HepG2 (cell line): Measurements from ENCODE around the gene PLCB4. TPM values are rescaled to one million over a fixed set of nuclear protein-coding genes. Genes with fewer than 3 reads are reported as not detected.

Source experiments
- ATAC-seq: fragments of 200-7000 bp; cut with Tn5 transposase; 3 replicates; pipeline ENCODE4 v1.9.1; 2020; ENCODE audit warnings: mild to moderate bottlenecking, moderate library complexity
- BruUV-seq: library from RNA; stranded (reverse); fragments of 400-500 nt; replicated peaks from 2 replicates; lab custom pipeline; 2021; lab: Mats Ljungman, UMichigan
- CTCF ChIA-PET: fragments of 300-600 bp; formaldehyde crosslinking; extraction: SDS; loops from one replicate; lab custom pipeline; 2021; ENCODE audit warnings: low total read pairs, inconsistent platforms, low intra/inter-chr PET ratio; lab: Yijun Ruan, JAX
- POLR2A ChIA-PET: fragments of 350-600 bp; sonication (Branson Sonifier 250); formaldehyde crosslinking; loops from one replicate; lab custom pipeline; 2020; ENCODE audit warnings: antibody characterized with exemption, inconsistent platforms; lab: Yijun Ruan, JAX
- DNase-seq: peaks from one replicate; pipeline ENCODE4 v3.0.0-alpha.2; 2015; ENCODE audit warnings: low spot score
- FAIRE-seq: peaks from 3 replicates; lab custom pipeline; 2011; peaks lifted over from hg19 to GRCh38; lab: Jason Lieb, UNC
- H2AFZ ChIP-seq: one replicate; pipeline ENCODE4 v1.6.1; 2011; ENCODE audit warnings: low read length, inconsistent platforms
- H3K27ac ChIP-seq: fragments of 300-600 bp; 3 replicates; pipeline ENCODE4 v1.8.0; 2011; ENCODE audit warnings: mixed run types, mild to moderate bottlenecking, mixed read lengths, low read length, inconsistent platforms; ENCODE audit not compliant: insufficient read depth; ENCODE audit errors: extremely low read length
- H3K27me3 ChIP-seq, 2 experiments: fragments of 200-600 bp in 1 of 2; 2 replicates in 1 of 2; 3 replicates in 1 of 2; pipeline versions ENCODE4 v1.6.0 to v1.8.0; 2011; ENCODE audit warnings: low read length in 2 of 2, mild to moderate bottlenecking in 2 of 2, moderate library complexity in 2 of 2, inconsistent platforms in 1 of 2; ENCODE audit not compliant: insufficient read depth in 2 of 2, control insufficient read depth in 1 of 2
- H3K36me3 ChIP-seq, 2 experiments: fragments of 200-600 bp in 1 of 2; replicated peaks in 1 of 2; 2 replicates in 1 of 2; 3 replicates in 1 of 2; pipeline versions ENCODE4 v1.5.1 to v1.8.0; 2011; ENCODE audit warnings: low read length in 2 of 2, inconsistent platforms in 1 of 2; ENCODE audit not compliant: insufficient read depth in 2 of 2, control insufficient read depth in 1 of 2
- H3K4me1 ChIP-seq: 2 replicates; pipeline ENCODE4 v1.5.1; 2012; ENCODE audit warnings: low read length, inconsistent platforms; ENCODE audit not compliant: insufficient read depth
- H3K4me2 ChIP-seq: 2 replicates; pipeline ENCODE4 v1.6.0; 2011; ENCODE audit warnings: low read depth, low read length, inconsistent platforms
- H3K4me3 ChIP-seq, 3 experiments: fragments of 200-600 bp in 1 of 3; sonication (generic), shearing (Covaris generic) in 1 of 3; replicated peaks in 1 of 3; 2 replicates each; pipeline ENCODE4 v1.5.1; 2011 to 2016; ENCODE audit warnings: low read length in 3 of 3, inconsistent platforms in 2 of 3, low read depth in 2 of 3, mild to moderate bottlenecking in 2 of 3, control low read depth in 1 of 3, mixed read lengths in 1 of 3; ENCODE audit not compliant: insufficient read depth in 1 of 3
- H3K79me2 ChIP-seq: one replicate; pipeline ENCODE4 v1.6.1; 2011; ENCODE audit warnings: low read length, inconsistent platforms; ENCODE audit not compliant: insufficient read depth
- H3K9ac ChIP-seq: 2 replicates; pipeline ENCODE4 v1.6.0; 2011; ENCODE audit warnings: mild to moderate bottlenecking, low read depth, low read length, inconsistent platforms; ENCODE audit not compliant: insufficient read depth
- H3K9me3 ChIP-seq: 2 replicates; pipeline ENCODE4 v1.5.1; 2012; ENCODE audit warnings: mild to moderate bottlenecking, low read length
- H4K20me1 ChIP-seq: 2 replicates; pipeline ENCODE4 v1.6.0; 2011; ENCODE audit warnings: inconsistent platforms, mild to moderate bottlenecking, low read length, moderate library complexity; ENCODE audit not compliant: insufficient read depth
- CREB1 ChIP-seq, 2 experiments: fragments of 450-650 bp in 1 of 2; IDR thresholded peaks; 2 replicates each; pipeline ENCODE4 v1.6.1; 2016 to 2017; ENCODE audit warnings: control low read depth in 1 of 2, mild to moderate bottlenecking in 1 of 2, missing compliant biosample characterization in 1 of 2, missing genetic modification characterization in 1 of 2
- IRF9 ChIP-seq: sonication (generic); formaldehyde crosslinking; IDR thresholded peaks from 2 replicates; pipeline ENCODE4 v1.8.0; 2022; ENCODE audit warnings: missing genetic modification reagents, mild to moderate bottlenecking, borderline replicate concordance
- NFE2L2 ChIP-seq: fragments of 150-350 bp; IDR thresholded peaks from 2 replicates; pipeline ENCODE4 v1.6.1; 2014; ENCODE audit warnings: low read length
- NFRKB ChIP-seq: fragments of 450-650 bp; IDR thresholded peaks from 2 replicates; pipeline ENCODE4 v1.6.1; 2017
- PAXIP1 ChIP-seq: sonication (generic); formaldehyde crosslinking; conservative IDR thresholded peaks from 2 replicates; pipeline ENCODE4 v1.4.0; 2020; ENCODE audit warnings: mild to moderate bottlenecking, missing genetic modification reagents, moderate library complexity
- RNF219 ChIP-seq: sonication (generic); formaldehyde crosslinking; IDR thresholded peaks from 2 replicates; pipeline ENCODE4 v1.5.0; 2020; ENCODE audit warnings: mild to moderate bottlenecking, missing genetic modification reagents
- RORA ChIP-seq: sonication (generic); formaldehyde crosslinking; IDR thresholded peaks from 2 replicates; pipeline ENCODE4 v1.5.0; 2020; ENCODE audit warnings: mild to moderate bottlenecking, missing genetic modification reagents, moderate library complexity
- SAFB2 ChIP-seq: sonication (generic); formaldehyde crosslinking; IDR thresholded peaks from 2 replicates; pipeline ENCODE4 v1.5.1; 2020; ENCODE audit warnings: missing genetic modification reagents, low read depth, mild to moderate bottlenecking, borderline replicate concordance
- TCF12 ChIP-seq, 2 experiments: fragments of 450-650 bp in 1 of 2; sonication (generic) in 1 of 2; formaldehyde crosslinking in 1 of 2; IDR thresholded peaks; 2 replicates each; pipeline versions ENCODE4 v1.6.1 to v1.8.0; 2017 to 2022; ENCODE audit warnings: antibody characterized with exemption in 1 of 2, mild to moderate bottlenecking in 1 of 2, missing genetic modification reagents in 1 of 2, moderate library complexity in 1 of 2
- TFE3 ChIP-seq: IDR thresholded peaks from 2 replicates; pipeline ENCODE4 v1.6.1; 2016
- TRIM22 ChIP-seq: fragments of 450-650 bp; IDR thresholded peaks from 2 replicates; pipeline ENCODE4 v1.6.1; 2017
- ZNF329 ChIP-seq: sonication (generic); formaldehyde crosslinking; IDR thresholded peaks from 2 replicates; pipeline ENCODE4 v1.9.0; 2021; ENCODE audit warnings: low read depth, mild to moderate bottlenecking, missing genetic modification reagents
- ZNF670 ChIP-seq: sonication (generic); formaldehyde crosslinking; IDR thresholded peaks from 2 replicates; pipeline ENCODE4 v1.8.0; 2022; ENCODE audit warnings: mild to moderate bottlenecking, missing genetic modification reagents, borderline replicate concordance
- WGBS: methylation state at CpG from one replicate; pipeline ENCODE4 v1.1.6; 2017; ENCODE audit warnings: low lambda C conversion rate; 5-methylcytosine and 5-hydroxymethylcytosine counted together
- in situ Hi-C: cut with HindIII; loops from 2 replicates; pipeline ENCODE4 v1.10.0; 2017; ENCODE audit warnings: low pct_unique_long_range_greater_than_20kb; ENCODE audit not compliant: extremely low pct_ligation_motif_present
- intact Hi-C: fragments of 100-400 bp; cut with micrococcal nuclease; formaldehyde crosslinking; loops from one replicate; pipeline ENCODE4 v1.10.0; 2022; ENCODE audit not compliant: unreplicated experiment
- polyA plus RNA-seq, 8 experiments: library from polyadenylated mRNA; depleted of rRNA in 3 of 8; stranded (reverse) in 7 of 8; unstranded in 1 of 8; fragments of >200 nt; fragmentation: Illumina TruSeq in 4 of 8; extraction: Trizol in 4 of 8; gene quantifications; 2 replicates each; pipeline versions ENCODE4 v1.2.1 to v1.2.3, GENCODE V29; 2011 to 2016; ENCODE audit warnings: low read depth in 4 of 8, missing spikeins in 1 of 8, mixed read lengths in 1 of 8; ENCODE audit not compliant: insufficient read depth in 1 of 8
- total RNA-seq, 5 experiments: library from RNA; depleted of rRNA; stranded (reverse); fragments of >200 nt; fragmentation: Illumina TruSeq; extraction: Trizol; gene quantifications; 2 replicates each; pipeline ENCODE4 v1.2.3, GENCODE V29; 2016; ENCODE audit warnings: low read depth in 1 of 5

PLCB4 gene
- total and polyA plus RNA-seq, 2 of the 13 experiments (the other 11 are each of a cell fraction or from before 2014, with no cell fraction given) = 0.01 TPM; not detected in 1

- no peak for DNase-seq
- H4K20me1 ChIP-seq = no peaks in the 10 kb centered on the region
- no peak overlapping the region for H3K27ac ChIP-seq
- no peaks in the 10 kb centered on the region for H3K79me2 ChIP-seq
- no peak overlapping the region for H3K4me3 ChIP-seq
- no peaks in the 10 kb centered on the region for H3K4me1 ChIP-seq
- H2AFZ ChIP-seq = no peak overlapping the region
- H3K4me2 ChIP-seq = no peak overlapping the region
- no peaks in the 10 kb centered on the region for H3K36me3 ChIP-seq
- in situ Hi-C loops (no loop called here), intact Hi-C loops (no loop called here)
- no peak overlapping the region for H3K9ac ChIP-seq
- BruUV-seq = no TSS peak
- ATAC-seq = no peak
- no peaks in the 10 kb centered on the region for H3K9me3 ChIP-seq
- 36% methylated on average over 9 of the region's 9 CpGs for WGBS
- POLR2A ChIA-PET = no interaction called here
- CTCF ChIA-PET = no interaction called here
- H3K27me3 ChIP-seq = no peaks in the 10 kb centered on the region; a peak in 1 of 5 replicates
- no peak for FAIRE-seq
- TF ChIP-seq TFE3 (CRISPR knock-in tag) (no peak), RORA (no peak), ZNF670 (CRISPR knock-in tag) (no peak), CREB1 (IDR thresholded peaks at IDR 0.05) (no peak), CREB1 (CRISPR knock-in tag; IDR thresholded peaks at IDR 0.05) (no peak), RNF219 (CRISPR knock-in tag) (no peak), NFE2L2 (no peak), PAXIP1 (CRISPR knock-in tag) (no peak), SAFB2 (CRISPR knock-in tag) (no peak), ZNF329 (CRISPR knock-in tag) (no peak), TRIM22 (no peak), NFRKB (no peak), IRF9 (no peak), TCF12 (IDR thresholded peaks at IDR 0.05) (no peak), TCF12 (CRISPR knock-in tag; IDR thresholded peaks at IDR 0.05) (no peak)
Observed at GRCh38 chr20:9100691-9101090, 31.8 kb downstream of the PLCB4 start.
